ENCODE results near the gene ALG2. TPM values are rescaled to one million over a fixed set of nuclear protein-coding genes. Genes with fewer than 3 reads are reported as not detected.

ALG2 gene
- total RNA-seq, 2 experiments from 2014 or later = 26.5 to 35.2 TPM

DNA sequence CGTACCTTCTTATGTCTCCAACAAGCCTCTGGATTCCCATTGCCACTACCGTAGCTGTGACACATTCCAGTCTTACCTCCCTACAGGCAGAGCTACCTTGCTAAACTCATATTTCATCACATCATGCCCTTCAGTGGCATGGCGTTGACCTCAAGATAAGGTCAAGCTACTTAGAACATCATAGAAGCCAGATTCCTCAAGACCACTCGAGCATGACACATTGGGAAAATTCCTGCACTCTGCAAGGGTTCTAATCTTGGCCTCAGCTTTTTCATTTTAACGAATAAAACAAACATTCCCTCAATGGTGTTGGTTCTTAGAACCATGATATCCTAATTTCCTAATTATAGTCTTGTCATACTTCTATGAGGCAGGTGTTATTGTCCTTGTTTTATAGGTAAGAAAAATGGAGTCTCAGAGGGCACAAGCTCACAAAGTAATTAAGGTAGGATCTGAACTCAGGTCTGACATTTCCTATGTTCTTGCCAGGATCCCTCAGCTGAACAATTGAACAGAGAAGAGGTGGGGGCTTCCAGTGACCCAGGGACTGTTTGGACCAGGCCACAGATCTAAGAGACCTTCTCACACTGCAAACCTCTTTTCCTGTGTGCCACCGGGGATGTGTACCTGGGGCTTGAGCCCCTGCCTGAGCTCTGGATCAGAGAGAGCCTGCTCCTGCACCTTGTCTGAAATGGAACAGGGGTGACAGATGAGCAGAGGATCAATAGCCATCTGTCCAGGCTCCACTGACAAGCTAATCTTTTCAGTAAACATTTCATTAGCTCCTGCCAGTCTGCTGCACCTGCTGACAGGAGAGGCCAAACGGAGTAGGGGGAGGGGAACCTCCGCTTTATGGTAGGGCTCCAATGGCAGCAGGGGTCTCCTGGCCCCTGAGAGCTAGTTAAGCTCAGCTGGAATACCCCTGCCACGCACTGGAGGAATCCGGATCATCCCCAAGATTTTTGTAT, 49.3 kb downstream of the ALG2 start:
- no TSS peak for BruUV-seq (replicated peaks)
- no peak overlapping the region for H3K4me2 ChIP-seq (ENCODE audit: low read length)
- no peaks in the 10 kb centered on the region for H4K20me1 ChIP-seq (ENCODE audit: insufficient read depth, low read length)
- no peaks in the 10 kb centered on the region for H3K9me3 ChIP-seq (ENCODE audit: low read length)
- no peaks in the 10 kb centered on the region for H3K36me3 ChIP-seq (ENCODE audit: insufficient read depth, low read length)
- ChIA-PET CTCF (ENCODE audit: unreplicated experiment) (interaction anchor here (1.0 kb wide), 1 partner anchor 35 kb away, joined by 3 read pairs; no protein-coding TSS in a partner anchor), POLR2A (no interaction called here)
- DNase-seq (ENCODE audit: low spot score) = no peak
- H3K27ac ChIP-seq (ENCODE audit: low read depth, low read length, poor library complexity, severe bottlenecking) = no peak overlapping the region
- intact Hi-C loops (cut with micrococcal nuclease; ENCODE audit: unreplicated experiment) = no loop called here
- no peak overlapping the region for H2AFZ ChIP-seq (ENCODE audit: low read length)
- TF ChIP-seq CTCF (conservative IDR thresholded peaks at IDR 0.05; ENCODE audit: low read length) = no peak
- no peak for TF ChIP-seq EZH2phosphoT487 (IDR thresholded peaks at IDR 0.05; ENCODE audit: borderline replicate concordance, low read depth, low read length)
- H3K4me3 ChIP-seq (ENCODE audit: low read depth, low read length, poor library complexity, severe bottlenecking) = no peak overlapping the region
- H3K9me2 ChIP-seq (ENCODE audit: insufficient read depth, low read length) = no peaks in the 10 kb centered on the region
- H3K4me1 ChIP-seq (ENCODE audit: insufficient read depth, low read length, poor library complexity, severe bottlenecking) = no peaks in the 10 kb centered on the region
- H3K79me2 ChIP-seq (ENCODE audit: insufficient read depth, low read depth, low read length) = no peaks in the 10 kb centered on the region

DNA sequence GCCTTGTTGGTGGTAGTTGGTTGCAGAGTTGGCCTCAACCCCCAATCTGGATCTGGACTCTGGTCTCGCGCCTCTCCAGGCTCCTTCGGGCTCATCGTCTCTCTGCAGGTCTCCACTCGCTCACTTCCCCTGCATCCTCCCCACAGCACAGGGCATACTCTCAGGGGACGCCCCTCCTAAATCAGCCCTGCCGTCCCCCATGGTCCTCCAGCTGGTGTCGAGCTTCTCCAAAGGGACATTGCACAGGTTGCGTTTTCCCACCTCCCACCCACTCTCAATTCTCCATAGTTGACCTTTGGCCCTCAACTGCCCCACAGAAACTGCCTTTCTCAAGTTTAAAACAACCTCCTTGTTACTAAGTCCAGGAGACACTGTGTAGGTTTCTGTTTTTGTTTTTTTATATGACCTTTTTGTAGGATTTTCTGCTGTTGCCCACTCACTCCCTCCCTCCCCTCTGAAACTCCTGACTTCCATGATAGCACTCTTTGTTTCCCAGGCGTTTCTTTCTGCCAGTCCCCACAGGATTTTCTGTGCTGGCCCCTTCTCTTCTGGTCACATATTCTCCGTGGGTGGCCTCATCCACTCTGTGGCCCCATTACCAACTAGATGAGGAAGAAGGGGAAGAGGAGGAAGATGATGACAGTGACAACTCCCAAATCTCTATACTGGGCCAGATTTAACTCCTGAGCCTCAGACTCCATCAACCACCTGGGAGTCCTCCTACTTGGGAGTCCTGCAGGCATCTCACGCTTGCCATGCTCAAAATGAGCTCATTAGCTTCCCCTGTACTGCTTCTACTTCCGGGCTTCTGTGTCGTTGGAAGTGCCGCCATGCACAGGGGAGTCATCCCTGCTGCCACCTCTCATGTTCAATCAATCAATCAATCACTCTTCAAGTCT, 50.3 kb downstream of the ALG2 start:
- BruUV-seq (replicated peaks) = no TSS peak
- H3K36me3 ChIP-seq (ENCODE audit: insufficient read depth, low read length) = no peaks in the 10 kb centered on the region
- DNase-seq (ENCODE audit: low spot score) = no peak
- H3K9me3 ChIP-seq (ENCODE audit: low read length) = no peaks in the 10 kb centered on the region
- ChIA-PET CTCF (ENCODE audit: unreplicated experiment) (no interaction called here), POLR2A (no interaction called here)
- TF ChIP-seq EZH2phosphoT487 (IDR thresholded peaks at IDR 0.05; ENCODE audit: borderline replicate concordance, low read depth, low read length) (no peak), CTCF (conservative IDR thresholded peaks at IDR 0.05; ENCODE audit: low read length) (no peak)
- H3K9me2 ChIP-seq (ENCODE audit: insufficient read depth, low read length) = no peaks in the 10 kb centered on the region
- H3K4me2 ChIP-seq (ENCODE audit: low read length) = no peak overlapping the region
- intact Hi-C loops (cut with micrococcal nuclease; ENCODE audit: unreplicated experiment) = no loop called here
- no peaks in the 10 kb centered on the region for H3K4me1 ChIP-seq (ENCODE audit: insufficient read depth, low read length, poor library complexity, severe bottlenecking)
- H3K79me2 ChIP-seq (ENCODE audit: insufficient read depth, low read depth, low read length) = no peaks in the 10 kb centered on the region
- no peak overlapping the region for H3K27ac ChIP-seq (ENCODE audit: low read depth, low read length, poor library complexity, severe bottlenecking)
- no peaks in the 10 kb centered on the region for H4K20me1 ChIP-seq (ENCODE audit: insufficient read depth, low read length)
- no peak overlapping the region for H3K4me3 ChIP-seq (ENCODE audit: low read depth, low read length, poor library complexity, severe bottlenecking)
- no peak overlapping the region for H2AFZ ChIP-seq (ENCODE audit: low read length)
